C4-2B (cell line): ENCODE data around the gene RPL36A.

ENCODE experiments used
- H3K27ac ChIP-seq: fragments of 450-650 bp; 2 replicates; pipeline ENCODE4 v1.5.1; 2017
- ZFX ChIP-seq: fragments of 450-650 bp; IDR thresholded peaks from 2 replicates; pipeline ENCODE4 v1.6.1; 2017
- TF ChIP-seq, protein P1 (sequence below): fragments of 450-650 bp; conservative IDR thresholded peaks from 2 replicates; pipeline ENCODE4 v1.5.1; 2017; ENCODE audit warnings: mild to moderate bottlenecking

RPL36A gene

DNA sequence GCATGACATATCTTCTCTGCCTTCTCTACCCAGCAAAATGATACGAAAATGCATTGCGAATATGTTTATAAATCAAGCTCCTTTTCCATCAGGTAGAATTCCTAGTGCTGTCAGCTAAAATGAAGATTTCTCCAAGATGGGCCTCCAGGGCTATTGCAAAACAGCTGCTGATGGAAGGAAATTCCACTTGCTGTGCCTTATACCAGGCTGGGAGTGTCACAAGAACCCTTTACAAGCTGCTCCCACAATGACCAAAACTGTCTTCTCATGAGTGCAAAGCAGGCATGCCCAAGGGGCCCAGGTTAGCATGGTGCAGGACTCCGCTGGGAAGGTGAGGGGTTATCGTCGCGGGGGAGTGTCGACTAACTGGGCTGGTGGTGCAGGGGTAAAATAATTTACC is 25.9 kb downstream of the RPL36A start:
- H3K27ac ChIP-seq: no peak overlapping the region
- TF ChIP-seq, protein P1, sequence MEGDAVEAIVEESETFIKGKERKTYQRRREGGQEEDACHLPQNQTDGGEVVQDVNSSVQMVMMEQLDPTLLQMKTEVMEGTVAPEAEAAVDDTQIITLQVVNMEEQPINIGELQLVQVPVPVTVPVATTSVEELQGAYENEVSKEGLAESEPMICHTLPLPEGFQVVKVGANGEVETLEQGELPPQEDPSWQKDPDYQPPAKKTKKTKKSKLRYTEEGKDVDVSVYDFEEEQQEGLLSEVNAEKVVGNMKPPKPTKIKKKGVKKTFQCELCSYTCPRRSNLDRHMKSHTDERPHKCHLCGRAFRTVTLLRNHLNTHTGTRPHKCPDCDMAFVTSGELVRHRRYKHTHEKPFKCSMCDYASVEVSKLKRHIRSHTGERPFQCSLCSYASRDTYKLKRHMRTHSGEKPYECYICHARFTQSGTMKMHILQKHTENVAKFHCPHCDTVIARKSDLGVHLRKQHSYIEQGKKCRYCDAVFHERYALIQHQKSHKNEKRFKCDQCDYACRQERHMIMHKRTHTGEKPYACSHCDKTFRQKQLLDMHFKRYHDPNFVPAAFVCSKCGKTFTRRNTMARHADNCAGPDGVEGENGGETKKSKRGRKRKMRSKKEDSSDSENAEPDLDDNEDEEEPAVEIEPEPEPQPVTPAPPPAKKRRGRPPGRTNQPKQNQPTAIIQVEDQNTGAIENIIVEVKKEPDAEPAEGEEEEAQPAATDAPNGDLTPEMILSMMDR: no peak
- TF ChIP-seq ZFX: no peak

- TF ChIP-seq, protein P1: no peak
- TF ChIP-seq ZFX: no peak
- no peak overlapping the region for H3K27ac ChIP-seq
Observed at GRCh38 chrX:101417190-101417589, 26.4 kb downstream of the RPL36A start.

DNA sequence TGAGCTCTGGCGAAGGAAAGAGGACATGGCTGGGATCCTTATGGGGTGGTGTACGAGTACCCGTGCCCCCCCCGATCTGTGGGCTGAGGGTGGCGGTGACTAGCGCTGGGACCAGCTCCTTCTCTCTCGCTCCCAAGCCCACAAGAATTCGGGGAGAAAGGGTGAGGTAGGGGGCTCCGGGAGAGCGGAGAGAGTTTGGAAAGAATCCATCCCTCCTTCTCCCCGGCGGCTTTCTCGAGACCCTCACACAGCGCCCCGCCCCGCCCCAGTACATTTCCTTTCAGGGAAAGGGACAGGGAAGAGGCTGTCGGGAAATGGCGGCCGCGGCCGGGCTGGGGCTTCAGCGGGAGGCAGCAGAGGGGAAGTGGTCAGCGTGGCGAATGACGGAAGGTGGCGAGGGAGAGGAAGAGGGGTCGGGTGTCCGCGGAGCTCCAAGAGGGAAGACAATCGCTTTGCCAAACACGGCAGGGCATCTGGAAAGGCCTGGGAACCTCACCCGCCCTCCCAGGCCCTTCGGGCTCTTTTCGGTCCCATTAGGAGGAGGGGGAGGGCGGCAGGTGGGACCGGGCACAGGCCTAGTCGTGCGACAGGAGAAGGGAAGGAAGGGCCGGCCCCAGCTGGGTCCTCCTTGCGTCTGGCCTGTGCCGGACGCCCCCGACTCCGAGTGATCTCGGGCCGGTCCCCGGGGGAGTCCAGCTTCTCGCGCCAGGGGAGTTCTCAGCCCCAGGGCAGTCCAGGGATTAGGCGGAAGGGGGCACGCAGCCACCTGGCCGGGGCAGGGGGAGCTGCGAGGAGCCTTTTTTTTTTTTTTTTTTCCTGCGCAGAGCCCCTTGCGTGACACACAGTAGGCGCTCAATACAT is 27.4 kb downstream of the RPL36A start:
- H3K27ac ChIP-seq: no peak overlapping the region

GRCh38 chrX:101419489-101419888 is 28.7 kb downstream of the RPL36A start:
- TF ChIP-seq, protein P1: no peak
- TF ChIP-seq ZFX: no peak
- no peak overlapping the region for H3K27ac ChIP-seq

More for the DNA sequence above, 27.4 kb downstream of the RPL36A start:
- TF ChIP-seq, protein P1: no peak
- TF ChIP-seq ZFX: no peak

GRCh38 chrX:101427954-101428353 is 37.1 kb downstream of the RPL36A start:
- H3K27ac ChIP-seq: no peak overlapping the region

DNA sequence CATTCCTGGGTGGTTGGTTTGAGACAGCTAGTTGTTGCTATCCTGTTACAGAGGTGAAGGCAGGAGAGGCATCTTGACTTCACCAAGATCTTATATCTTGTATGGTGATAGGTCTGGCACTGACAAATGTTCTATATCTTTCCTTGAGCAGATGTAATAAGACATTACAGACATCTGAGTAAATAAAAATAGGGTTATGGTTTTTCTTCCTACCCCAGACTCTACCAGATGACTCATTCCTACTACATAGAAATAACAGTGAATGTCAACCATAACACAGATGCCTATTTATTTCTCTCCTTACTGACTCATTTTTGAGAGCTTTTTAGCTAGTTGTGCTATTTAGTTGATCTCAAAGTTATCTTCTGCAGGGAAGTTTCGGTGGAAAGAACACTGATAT is 39.1 kb downstream of the RPL36A start:
- TF ChIP-seq, protein P1: no peak
- no peak for TF ChIP-seq ZFX
- H3K27ac ChIP-seq: no peak overlapping the region

More at GRCh38 chrX:101427954-101428353, 37.1 kb downstream of the RPL36A start:
- TF ChIP-seq, protein P1: no peak
- TF ChIP-seq ZFX: no peak

DNA sequence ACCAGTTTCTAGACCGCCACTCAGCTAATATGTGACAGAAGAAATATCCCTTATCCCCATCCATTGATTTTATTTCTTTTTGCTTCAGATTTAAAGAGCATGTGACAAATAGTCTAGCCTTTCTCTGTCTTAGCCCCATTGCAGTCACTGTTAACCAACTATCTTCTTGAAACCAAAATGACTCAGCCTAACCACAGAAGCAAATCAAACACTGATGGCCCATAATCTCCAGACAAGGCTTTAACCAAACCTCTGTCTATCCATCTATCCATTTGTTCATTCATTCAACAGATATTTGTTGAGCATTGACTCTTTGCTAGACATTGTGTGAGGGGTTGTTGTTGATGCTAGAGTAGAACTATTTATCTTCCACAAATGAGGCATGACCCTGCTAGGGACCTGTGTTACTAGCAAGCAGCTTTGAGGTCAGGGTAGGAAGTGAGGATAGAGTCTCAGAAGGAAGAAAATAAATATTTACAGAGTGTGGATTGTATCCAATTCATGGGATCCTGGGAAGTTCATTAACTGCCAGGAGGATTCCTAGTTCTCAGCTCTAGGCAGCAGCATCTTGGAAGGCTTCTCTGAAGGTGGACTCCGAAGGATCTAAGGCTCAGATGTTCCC is 39.8 kb downstream of the RPL36A start:
- TF ChIP-seq, protein P1: no peak
- TF ChIP-seq ZFX: no peak
- no peak overlapping the region for H3K27ac ChIP-seq
